WERI-Rb-1 (cell line): ENCODE measurements around the gene BPIFB2.

Source experiments
- DNase-seq: peaks from one replicate; pipeline ENCODE4 v3.0.0-alpha.2; 2020
- H3K27ac ChIP-seq: fragments of 250-450 bp; sonication (Bioruptor Pico); 2 replicates; pipeline ENCODE4 v1.5.1; 2020; ENCODE audit warnings: mild to moderate bottlenecking, moderate library complexity
- H3K27me3 ChIP-seq: fragments of 250-450 bp; sonication (Bioruptor Pico); 2 replicates; pipeline ENCODE4 v1.5.1; 2021; ENCODE audit warnings: mild to moderate bottlenecking, low read depth, moderate library complexity; ENCODE audit not compliant: insufficient read depth, severe bottlenecking
- H3K36me3 ChIP-seq: fragments of 250-450 bp; sonication (Bioruptor Pico); 2 replicates; pipeline ENCODE4 v1.5.1; 2020; ENCODE audit warnings: mild to moderate bottlenecking, moderate library complexity
- H3K4me3 ChIP-seq: 2 replicates; pipeline ENCODE4 v1.5.1; 2011; ENCODE audit warnings: low read depth, mild to moderate bottlenecking, control low read depth, low read length
- H3K9me3 ChIP-seq: fragments of 250-450 bp; sonication (Bioruptor Pico); 2 replicates; pipeline ENCODE4 v1.5.1; 2021; ENCODE audit warnings: mild to moderate bottlenecking, moderate library complexity; ENCODE audit not compliant: severe bottlenecking
- TF ChIP-seq, protein P1 (sequence below): IDR thresholded peaks from 2 replicates; pipeline ENCODE4 v1.5.1; 2011; ENCODE audit warnings: low read depth, mild to moderate bottlenecking, control low read depth, inconsistent platforms, low read length

BPIFB2 gene

GRCh38 chr20:32984631-32985354 lies 22.7 kb upstream of the BPIFB2 start:
- H3K27me3 ChIP-seq: no peaks in the 10 kb centered on the region
- H3K36me3 ChIP-seq: no peaks in the 10 kb centered on the region
- DNase-seq: no peak
- H3K27ac ChIP-seq: no peak overlapping the region; the same call in 1 of the 2 replicates
- TF ChIP-seq, protein P1, sequence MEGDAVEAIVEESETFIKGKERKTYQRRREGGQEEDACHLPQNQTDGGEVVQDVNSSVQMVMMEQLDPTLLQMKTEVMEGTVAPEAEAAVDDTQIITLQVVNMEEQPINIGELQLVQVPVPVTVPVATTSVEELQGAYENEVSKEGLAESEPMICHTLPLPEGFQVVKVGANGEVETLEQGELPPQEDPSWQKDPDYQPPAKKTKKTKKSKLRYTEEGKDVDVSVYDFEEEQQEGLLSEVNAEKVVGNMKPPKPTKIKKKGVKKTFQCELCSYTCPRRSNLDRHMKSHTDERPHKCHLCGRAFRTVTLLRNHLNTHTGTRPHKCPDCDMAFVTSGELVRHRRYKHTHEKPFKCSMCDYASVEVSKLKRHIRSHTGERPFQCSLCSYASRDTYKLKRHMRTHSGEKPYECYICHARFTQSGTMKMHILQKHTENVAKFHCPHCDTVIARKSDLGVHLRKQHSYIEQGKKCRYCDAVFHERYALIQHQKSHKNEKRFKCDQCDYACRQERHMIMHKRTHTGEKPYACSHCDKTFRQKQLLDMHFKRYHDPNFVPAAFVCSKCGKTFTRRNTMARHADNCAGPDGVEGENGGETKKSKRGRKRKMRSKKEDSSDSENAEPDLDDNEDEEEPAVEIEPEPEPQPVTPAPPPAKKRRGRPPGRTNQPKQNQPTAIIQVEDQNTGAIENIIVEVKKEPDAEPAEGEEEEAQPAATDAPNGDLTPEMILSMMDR: no peak
- H3K4me3 ChIP-seq: no peak overlapping the region
- H3K9me3 ChIP-seq: peaks cover 10% of the 10 kb centered on the region

GRCh38 chr20:32985596-32985995 lies 21.9 kb upstream of the BPIFB2 start:
- Histone ChIP-seq H3K4me3 (no peak overlapping the region), H3K9me3 (peaks cover 10% of the 10 kb centered on the region), H3K27me3 (no peaks in the 10 kb centered on the region), H3K36me3 (no peaks in the 10 kb centered on the region), H3K27ac (peak overlapping the region; percentile 24; the same call in 1 of the 2 replicates)
- no peak for DNase-seq
- TF ChIP-seq, protein P1: no peak

DNA sequence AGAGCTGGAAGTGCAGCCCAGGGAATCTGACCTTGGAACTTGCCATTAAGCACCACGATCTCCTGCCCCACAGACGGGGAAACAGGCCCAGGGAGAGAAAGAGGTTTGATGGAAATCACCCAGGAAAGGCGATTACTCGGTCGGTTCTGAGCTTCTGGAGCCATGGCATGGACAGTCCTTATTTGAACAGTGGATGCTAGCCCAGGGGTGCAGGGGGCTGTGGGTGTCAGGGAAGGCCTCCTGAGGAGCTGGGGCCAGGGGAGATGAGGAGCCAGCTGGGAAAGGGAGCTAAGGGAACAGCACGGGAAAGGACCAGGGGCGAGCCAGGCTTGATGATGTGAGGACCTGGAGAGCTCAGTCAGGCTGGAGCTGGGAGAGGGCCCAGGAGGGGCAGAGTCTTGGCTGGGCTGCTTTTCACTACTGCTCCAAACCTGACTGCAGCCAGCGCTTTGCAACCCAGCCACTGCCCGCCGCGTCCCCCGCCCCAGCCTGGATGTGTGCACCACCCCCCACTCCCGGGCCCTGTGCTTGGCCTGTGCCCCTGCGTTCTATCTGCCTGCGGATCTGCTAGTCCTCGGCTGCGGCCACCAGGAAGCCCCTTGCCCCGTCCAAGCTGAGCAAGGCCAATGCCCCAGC lies 21.1 kb upstream of the BPIFB2 start:
- Histone ChIP-seq H3K4me3 (no peak overlapping the region), H3K9me3 (peaks cover 5% of the 10 kb centered on the region), H3K36me3 (no peaks in the 10 kb centered on the region), H3K27ac (no peak overlapping the region; the same call in 1 of the 2 replicates), H3K27me3 (no peaks in the 10 kb centered on the region)
- no peak for DNase-seq
- TF ChIP-seq, protein P1: no peak

DNA sequence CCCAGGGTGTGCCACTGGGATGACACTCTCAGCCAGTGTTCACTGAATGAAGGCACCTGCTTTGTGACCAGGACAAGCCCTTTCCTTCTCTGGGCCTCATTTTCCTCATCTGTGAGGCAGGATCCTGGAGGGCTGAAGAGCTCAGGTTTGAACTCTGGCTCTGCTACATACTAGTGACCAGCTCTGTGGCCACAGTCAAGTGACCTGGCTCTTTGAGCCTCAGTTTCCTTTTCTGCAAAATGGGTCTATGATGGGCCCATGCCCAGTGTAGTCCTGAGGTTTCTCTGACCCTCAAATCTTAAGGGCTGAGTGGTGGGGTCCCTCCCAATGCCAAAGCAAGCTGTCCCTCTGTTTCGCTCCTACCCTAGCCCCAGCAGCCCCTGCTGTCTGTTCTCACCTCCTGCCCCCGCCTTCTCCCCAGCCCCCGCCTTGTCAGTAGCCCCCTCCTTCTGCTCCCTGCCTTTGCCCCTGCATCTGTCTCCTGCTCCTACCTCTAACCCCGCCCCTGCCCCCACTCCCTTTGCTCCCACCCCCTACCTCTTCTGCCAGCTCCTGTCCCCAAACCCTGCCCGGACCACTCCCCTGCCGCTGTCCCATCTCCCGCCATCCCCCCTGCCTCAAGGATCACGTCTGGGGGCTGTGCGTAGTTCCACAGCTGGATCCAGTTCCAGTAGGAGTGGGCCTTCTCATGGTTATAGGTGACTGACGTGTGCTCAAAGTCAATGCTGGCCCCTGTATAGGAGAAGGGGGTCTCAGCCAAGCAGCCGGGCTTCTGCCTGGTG lies 20.3 kb upstream of the BPIFB2 start:
- DNase-seq: no peak
- Histone ChIP-seq H3K36me3 (no peaks in the 10 kb centered on the region), H3K9me3 (no peaks in the 10 kb centered on the region), H3K4me3 (no peak overlapping the region), H3K27ac (no peak overlapping the region), H3K27me3 (no peaks in the 10 kb centered on the region)
- TF ChIP-seq, protein P1: no peak

DNA sequence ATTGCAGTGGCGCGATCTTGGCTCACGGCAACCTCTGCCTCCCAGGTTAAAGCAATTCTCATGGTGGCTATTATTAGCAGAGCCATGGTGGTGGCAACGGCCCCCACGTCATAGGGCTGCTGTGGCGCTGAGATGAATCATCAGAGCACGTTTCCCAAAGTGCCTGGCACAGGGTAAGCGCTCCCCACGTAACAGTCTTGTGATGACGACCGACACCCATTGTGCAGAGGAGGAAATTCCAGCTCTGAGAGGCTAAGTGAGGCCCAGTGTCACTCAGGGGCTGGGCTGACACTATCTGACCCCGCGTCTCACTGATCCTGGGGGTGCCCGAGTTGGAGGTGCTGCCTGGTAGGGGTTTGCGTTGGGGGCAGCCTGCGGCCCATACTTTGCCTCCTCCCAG lies 19.5 kb upstream of the BPIFB2 start:
- TF ChIP-seq, protein P1: no peak
- H3K9me3 ChIP-seq: no peaks in the 10 kb centered on the region
- no peaks in the 10 kb centered on the region for H3K27me3 ChIP-seq
- H3K27ac ChIP-seq: no peak overlapping the region
- H3K4me3 ChIP-seq: no peak overlapping the region
- no peak for DNase-seq
- no peaks in the 10 kb centered on the region for H3K36me3 ChIP-seq
